GM19238 (cell line): ENCODE results near the gene TBCK.

Source experiments
- DNase-seq: peaks from one replicate; pipeline ENCODE4 v3.0.0; 2011; ENCODE audit warnings: low spot score; ENCODE audit not compliant: insufficient read length

The TBCK gene

GRCh38 chr4:106046083-106046482 is 269.9 kb downstream of the TBCK start:
- DNase-seq = no peak

GRCh38 chr4:106041294-106042002 is 274.6 kb downstream of the TBCK start:
- no peak for DNase-seq

- no peak for DNase-seq
Observed at GRCh38 chr4:106039796-106040195, 276.2 kb downstream of the TBCK start.

- DNase-seq = no peak
Observed at GRCh38 chr4:106038908-106039307, 277.1 kb downstream of the TBCK start.

- no peak for DNase-seq
Observed at GRCh38 chr4:106038012-106038411, 278.0 kb downstream of the TBCK start.

- no peak for DNase-seq
Observed at GRCh38 chr4:106036848-106037247, 279.2 kb downstream of the TBCK start.

GRCh38 chr4:106036334-106036733 is 279.7 kb downstream of the TBCK start:
- DNase-seq = no peak

- no peak for DNase-seq
Observed at GRCh38 chr4:106035204-106035603, 280.8 kb downstream of the TBCK start.

- DNase-seq = no peak
Observed at GRCh38 chr4:106034751-106035150, 281.3 kb downstream of the TBCK start.

- no peak for DNase-seq
Observed at GRCh38 chr4:106034220-106034619, 281.8 kb downstream of the TBCK start.

- DNase-seq = no peak
Observed at GRCh38 chr4:106033469-106033868, 282.5 kb downstream of the TBCK start.

GRCh38 chr4:106032851-106033286 is 283.1 kb downstream of the TBCK start:
- DNase-seq = no peak

- no peak for DNase-seq
Observed at GRCh38 chr4:106022454-106022853, 293.6 kb downstream of the TBCK start.

- DNase-seq = no peak
Observed at GRCh38 chr4:106021737-106022410, 294.1 kb downstream of the TBCK start.

GRCh38 chr4:106019771-106020170 is 296.2 kb downstream of the TBCK start:
- no peak for DNase-seq

- DNase-seq = no peak
Observed at GRCh38 chr4:106017975-106018374, 298.0 kb downstream of the TBCK start.

GRCh38 chr4:106011387-106011786 is 304.6 kb downstream of the TBCK start:
- no peak for DNase-seq

GRCh38 chr4:106010761-106011160 is 305.2 kb downstream of the TBCK start:
- no peak for DNase-seq

GRCh38 chr4:106002994-106003393 is 313.0 kb downstream of the TBCK start:
- DNase-seq = no peak

GRCh38 chr4:105998171-105999063 is 317.6 kb downstream of the TBCK start:
- no peak for DNase-seq

GRCh38 chr4:105996845-105997244 is 319.2 kb downstream of the TBCK start:
- no peak for DNase-seq
